HEK293T (cell line): ENCODE data around the gene HS6ST1.

ENCODE experiments used
- ARNT ChIP-seq: fragments of 450-650 bp; IDR thresholded peaks from 2 replicates; pipeline ENCODE4 v1.6.1; 2017; ENCODE audit warnings: mild to moderate bottlenecking
- ELF4 ChIP-seq: fragments of 450-650 bp; IDR thresholded peaks from 2 replicates; pipeline ENCODE4 v1.6.1; 2017; ENCODE audit warnings: antibody characterized with exemption
- HDGF ChIP-seq: fragments of 450-650 bp; IDR thresholded peaks from 2 replicates; pipeline ENCODE4 v1.6.1; 2017; ENCODE audit warnings: antibody characterized with exemption, borderline replicate concordance
- LEF1 ChIP-seq: fragments of 450-650 bp; IDR thresholded peaks from 2 replicates; pipeline ENCODE4 v1.6.1; 2017; ENCODE audit warnings: mild to moderate bottlenecking, borderline replicate concordance
- SUZ12 ChIP-seq: fragments of 450-650 bp; IDR thresholded peaks from 2 replicates; pipeline ENCODE4 v1.6.1; 2016; ENCODE audit warnings: mild to moderate bottlenecking
- ZNF384 ChIP-seq: fragments of 450-650 bp; IDR thresholded peaks from 2 replicates; pipeline ENCODE4 v1.6.1; 2016

DNA sequence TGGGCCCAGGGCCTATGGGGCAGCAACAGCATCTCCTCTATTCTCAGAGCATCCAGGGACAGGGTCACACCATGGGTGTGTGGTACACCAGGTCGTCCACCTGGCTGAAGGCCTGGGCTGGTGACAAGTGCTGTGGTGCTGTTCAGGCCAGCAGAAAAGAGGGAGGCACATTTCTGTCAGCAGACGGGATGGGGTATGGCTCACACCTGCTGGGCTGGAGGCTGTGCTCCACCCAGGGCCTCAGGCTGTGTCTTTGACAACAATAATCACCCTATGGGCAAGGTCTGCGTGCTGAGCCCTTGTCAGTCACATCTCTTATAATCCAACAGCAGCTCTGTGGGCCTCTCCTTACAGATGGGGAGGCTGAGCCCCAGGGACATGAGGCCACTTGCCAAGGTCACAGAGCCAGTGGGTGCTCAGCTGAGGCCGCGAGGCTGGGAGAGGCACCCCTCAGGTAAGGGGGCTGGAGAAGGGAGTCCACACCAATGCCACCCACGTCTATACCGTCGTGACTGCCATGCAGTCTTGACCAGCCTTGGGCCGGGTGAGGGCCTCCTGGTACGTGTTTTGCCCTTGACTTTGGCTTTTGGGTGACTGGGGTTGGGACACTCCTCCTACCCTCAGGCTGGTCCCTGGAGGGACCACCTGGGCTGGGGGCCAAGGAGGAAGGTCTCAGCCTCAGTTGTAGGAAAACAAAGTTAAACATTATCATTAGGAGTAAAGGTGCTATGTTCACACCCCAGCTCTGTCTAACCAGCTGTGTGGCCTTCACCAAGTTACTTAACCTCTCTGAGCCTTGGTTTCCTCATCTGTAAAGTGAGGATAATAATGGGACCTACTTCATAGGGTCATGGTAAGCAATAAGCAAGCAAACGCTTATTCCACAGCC lies 5.6 kb upstream of the HS6ST1 start:
- TF ChIP-seq SUZ12 (no peak), ZNF384 (no peak), ARNT (no peak), LEF1 (no peak), ELF4 (no peak), HDGF (no peak)
